Measurements from ENCODE around the gene CCDC24. TPM values are rescaled to one million over a fixed set of nuclear protein-coding genes. Genes with fewer than 3 reads are reported as not detected.

Gene CCDC24
- total and polyA plus RNA-seq, 2 of the 13 experiments (the other 11 are each of a cell fraction or from before 2014, with no cell fraction given): 1.4 to 2.9 TPM

GRCh38 chr1:43980255-43981134 is 10.9 kb upstream of the CCDC24 start (continued):
- TF ChIP-seq PCBP1 (IDR thresholded peaks at IDR 0.05; ENCODE audit: borderline replicate concordance, low read depth, low read length) (no peak), SMYD3 (CRISPR knock-in tag; IDR thresholded peaks at IDR 0.05) (no peak), HNF1B (CRISPR knock-in tag; IDR thresholded peaks at IDR 0.05) (no peak), ZNF878 (CRISPR knock-in tag; IDR thresholded peaks at IDR 0.05) (no peak), SMARCC2 (IDR thresholded peaks at IDR 0.05) (no peak), BHLHE40 (IDR thresholded peaks at IDR 0.05; ENCODE audit: low read length) (peak; percentile 71), ZNF556 (CRISPR knock-in tag; IDR thresholded peaks at IDR 0.05; ENCODE audit: borderline replicate concordance) (0 out of 2 replicates have a peak, but pooled peaks have one; percentile 14), ZNF136 (CRISPR knock-in tag; IDR thresholded peaks at IDR 0.05; ENCODE audit: low read depth) (no peak), PAX8 (CRISPR knock-in tag; IDR thresholded peaks at IDR 0.05; ENCODE audit: borderline replicate concordance) (no peak), ZNF724P (CRISPR knock-in tag; IDR thresholded peaks at IDR 0.05; ENCODE audit: borderline replicate concordance) (no peak), ATF2 (CRISPR knock-in tag; IDR thresholded peaks at IDR 0.05) (no peak), SAP130 (CRISPR knock-in tag; IDR thresholded peaks at IDR 0.05; ENCODE audit: low read depth) (peak; percentile 13; the same call in 1 of the 2 replicates), NFAT5 (CRISPR knock-in tag; IDR thresholded peaks at IDR 0.05) (no peak), HINFP (CRISPR knock-in tag; IDR thresholded peaks at IDR 0.05; ENCODE audit: low read depth) (no peak), ZNF674 (CRISPR knock-in tag; IDR thresholded peaks at IDR 0.05; ENCODE audit: low read depth) (no peak), HNRNPL (IDR thresholded peaks at IDR 0.05; ENCODE audit: low read depth, low read length) (no peak), NR1H2 (CRISPR knock-in tag; IDR thresholded peaks at IDR 0.05; ENCODE audit: borderline replicate concordance, low read depth) (no peak), BORCS8-MEF2B (CRISPR knock-in tag; IDR thresholded peaks at IDR 0.05) (no peak), SRY (CRISPR knock-in tag; IDR thresholded peaks at IDR 0.05) (0 out of 2 replicates have a peak, but pooled peaks have one; percentile 32), ADNP (CRISPR knock-in tag; IDR thresholded peaks at IDR 0.05) (no peak)

Measured in HepG2 (cell line).